GM18505 (cell line): ENCODE measurements around the gene SCAMP2.
A peak's percentile ranks its signal among the peaks of the same experiment; 100 is the strongest.

Experiments used
- ATAC-seq: cut with Tn5 transposase; IDR thresholded peaks from one replicate; pipeline ENCODE4 v1.9.1; 2021; ENCODE audit not compliant: unreplicated experiment
- POLR2A ChIP-seq: IDR thresholded peaks from 4 replicates; pipeline ENCODE4 v1.6.1; 2011; ENCODE audit warnings: borderline replicate concordance; ENCODE audit not compliant: insufficient read depth, insufficient read length; ENCODE audit errors: extremely low read depth

SCAMP2 gene

DNA sequence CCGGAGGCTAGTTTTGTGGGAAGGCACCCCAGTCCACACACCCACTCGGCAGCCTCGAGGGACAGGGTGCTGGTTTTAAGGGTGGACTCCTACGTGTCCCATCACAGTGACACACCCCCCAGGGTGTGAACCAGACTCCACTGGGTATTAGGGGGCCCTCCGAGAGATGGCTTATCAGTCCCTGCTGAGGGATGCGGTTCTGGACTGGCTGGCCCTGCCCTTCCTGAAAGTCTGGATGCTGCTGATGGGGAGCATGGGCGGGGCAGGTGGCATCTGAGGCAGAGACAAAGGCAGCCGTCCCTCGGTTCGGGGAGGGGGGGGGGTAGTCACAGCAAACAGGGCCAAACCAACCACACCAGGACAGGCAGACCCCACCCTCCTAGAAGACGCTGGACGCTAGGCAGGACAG, 29.3 kb downstream of the SCAMP2 start:
- no peak for TF ChIP-seq POLR2A
- no peak for ATAC-seq

- no peak for TF ChIP-seq POLR2A
- no peak for ATAC-seq
Measured at GRCh38 chr15:74843445-74843828, 29.7 kb downstream of the SCAMP2 start.

DNA sequence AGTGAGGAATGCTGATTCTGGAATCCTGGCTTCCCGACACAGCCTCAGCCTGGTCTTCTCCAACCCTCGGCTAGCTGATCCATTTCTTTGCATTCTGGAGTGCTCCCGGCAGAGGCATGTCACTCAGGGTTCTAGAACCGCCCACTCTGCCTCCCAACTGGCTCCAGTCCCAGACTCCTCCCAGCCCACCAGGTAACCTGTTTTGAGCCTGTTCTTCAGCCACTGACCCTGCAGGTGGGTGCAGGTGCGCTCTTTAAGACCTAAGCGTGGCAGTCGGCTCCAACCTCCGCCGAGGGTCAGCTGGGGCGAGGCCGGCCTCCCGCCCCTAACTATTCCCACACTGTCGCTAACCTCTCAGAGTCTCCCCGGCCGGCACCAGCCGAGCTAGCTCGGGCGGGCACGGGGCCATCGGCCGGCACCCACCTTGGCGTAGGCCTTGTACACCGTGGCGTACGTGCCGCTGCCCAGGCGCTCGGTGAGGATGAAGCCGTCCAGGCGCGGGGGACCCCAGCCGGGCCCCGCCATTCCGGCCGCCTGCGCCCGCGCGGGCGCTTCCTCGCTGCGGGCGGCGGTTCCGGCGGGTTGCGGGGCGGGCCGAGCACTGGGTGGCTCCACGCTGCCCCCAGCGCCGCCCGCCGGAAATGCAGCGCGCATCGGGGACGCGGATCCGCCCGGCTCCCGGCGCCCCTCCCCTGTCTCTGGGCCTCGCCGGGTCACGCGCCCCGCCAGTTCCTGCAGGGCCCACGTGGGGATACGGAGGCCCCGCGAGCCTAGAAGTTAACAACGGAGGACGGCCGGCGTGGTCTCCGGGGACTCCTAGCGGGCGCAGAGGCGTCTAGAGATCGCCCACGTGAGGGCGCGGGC, 30.4 kb downstream of the SCAMP2 start, which contains the start of gene ULK3:
Gene ULK3 (minus strand): TSS at position 576 of the 864 bp plus-strand sequence. CDS start 51 bp downstream, at position 525.
- peak; percentile 87 for ATAC-seq

GRCh38 chr15:74841891-74842373, 31.2 kb downstream of the SCAMP2 start:
- no peak for TF ChIP-seq POLR2A
- ATAC-seq, result no peak

More for the DNA sequence above, 30.4 kb downstream of the SCAMP2 start, which contains the start of gene ULK3:
- peak; percentile 57 for TF ChIP-seq POLR2A

DNA sequence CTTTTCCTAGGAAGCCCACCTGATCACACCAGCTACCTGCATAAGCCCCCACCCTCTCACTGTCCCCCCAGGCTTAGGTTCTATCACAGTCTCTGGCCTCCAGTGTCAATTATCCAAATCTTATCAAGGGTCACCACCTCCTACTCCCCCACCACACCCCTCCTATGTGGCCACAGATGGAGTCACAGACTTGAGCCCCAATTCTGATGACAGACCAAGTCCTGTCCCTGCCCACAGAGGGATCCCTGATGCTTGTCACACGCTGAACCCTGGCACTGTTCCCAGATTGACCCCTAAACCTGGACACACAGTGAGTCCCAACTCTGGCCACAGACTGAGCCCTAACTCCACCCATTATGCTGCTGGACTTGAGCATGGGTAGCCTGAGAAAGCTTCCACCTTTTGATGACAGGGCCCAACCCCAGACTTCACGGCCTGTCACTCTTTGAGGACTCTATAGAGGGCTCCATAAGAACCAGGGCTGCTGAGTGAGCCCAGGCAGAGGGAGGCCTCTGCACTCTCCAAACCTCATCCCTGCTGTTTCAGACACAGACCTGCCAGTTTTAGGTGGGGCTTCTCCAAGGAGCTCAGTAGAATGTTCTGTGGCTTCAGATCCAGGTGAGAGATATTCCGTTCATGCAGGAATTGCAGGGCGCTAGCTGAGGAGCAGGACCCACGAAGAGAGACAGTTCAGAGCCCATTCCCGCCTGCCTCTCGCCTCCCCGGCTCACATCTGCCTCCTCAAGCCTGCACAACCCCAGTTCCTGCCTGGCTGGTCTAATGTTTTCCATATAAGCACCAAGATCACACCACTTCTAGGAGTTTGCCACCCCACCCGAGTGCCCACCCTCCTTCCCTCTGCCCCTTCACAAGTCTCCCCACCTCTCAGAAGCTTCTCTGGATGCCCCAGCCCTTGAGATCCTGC, 32.1 kb downstream of the SCAMP2 start:
- ATAC-seq, result no peak

DNA sequence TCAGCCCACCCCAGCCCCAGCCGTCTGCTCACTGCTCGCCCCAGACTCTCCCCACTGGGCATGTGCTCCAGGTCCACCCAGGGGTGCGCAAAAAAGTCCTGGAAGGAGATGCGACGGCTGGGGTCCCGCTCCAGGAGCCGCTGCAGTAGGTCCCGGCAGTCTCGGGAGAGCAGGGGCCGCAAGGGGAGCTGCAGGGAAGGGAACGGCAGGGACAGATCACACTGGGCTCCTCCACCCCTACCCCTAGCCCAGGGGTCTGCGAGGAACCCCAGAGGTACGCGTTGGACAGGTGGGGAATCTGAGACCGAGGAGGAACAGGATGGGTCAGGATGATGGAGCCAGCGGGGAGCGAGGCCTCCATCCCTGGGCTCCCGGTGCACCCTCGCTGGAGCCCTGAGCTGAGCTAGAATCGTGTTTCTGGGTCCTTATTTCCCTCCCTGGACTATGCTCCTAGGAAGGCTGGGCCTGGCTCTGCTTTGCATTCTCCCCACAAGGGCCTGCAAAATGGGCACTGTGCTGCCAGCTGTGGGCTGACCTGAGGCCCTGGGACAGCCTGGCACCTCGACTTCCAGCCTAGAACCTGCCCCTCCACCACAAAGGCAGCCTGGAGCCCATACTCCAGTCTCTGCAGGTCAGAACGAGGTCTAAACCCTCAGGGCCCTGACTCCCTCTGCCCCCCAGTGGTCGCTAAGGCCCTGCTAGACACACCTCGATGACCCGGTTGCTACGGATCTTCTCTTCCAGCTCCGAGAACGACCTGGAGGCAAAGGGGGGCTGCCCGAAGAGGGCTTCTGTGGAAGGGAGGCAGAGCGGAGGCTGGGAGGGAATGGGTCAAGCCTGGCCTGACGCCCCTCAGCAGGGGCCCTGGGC, 33.4 kb downstream of the SCAMP2 start:
- no peak for TF ChIP-seq POLR2A
- no peak for ATAC-seq

More for the DNA sequence above, 32.1 kb downstream of the SCAMP2 start:
- TF ChIP-seq POLR2A, result no peak

DNA sequence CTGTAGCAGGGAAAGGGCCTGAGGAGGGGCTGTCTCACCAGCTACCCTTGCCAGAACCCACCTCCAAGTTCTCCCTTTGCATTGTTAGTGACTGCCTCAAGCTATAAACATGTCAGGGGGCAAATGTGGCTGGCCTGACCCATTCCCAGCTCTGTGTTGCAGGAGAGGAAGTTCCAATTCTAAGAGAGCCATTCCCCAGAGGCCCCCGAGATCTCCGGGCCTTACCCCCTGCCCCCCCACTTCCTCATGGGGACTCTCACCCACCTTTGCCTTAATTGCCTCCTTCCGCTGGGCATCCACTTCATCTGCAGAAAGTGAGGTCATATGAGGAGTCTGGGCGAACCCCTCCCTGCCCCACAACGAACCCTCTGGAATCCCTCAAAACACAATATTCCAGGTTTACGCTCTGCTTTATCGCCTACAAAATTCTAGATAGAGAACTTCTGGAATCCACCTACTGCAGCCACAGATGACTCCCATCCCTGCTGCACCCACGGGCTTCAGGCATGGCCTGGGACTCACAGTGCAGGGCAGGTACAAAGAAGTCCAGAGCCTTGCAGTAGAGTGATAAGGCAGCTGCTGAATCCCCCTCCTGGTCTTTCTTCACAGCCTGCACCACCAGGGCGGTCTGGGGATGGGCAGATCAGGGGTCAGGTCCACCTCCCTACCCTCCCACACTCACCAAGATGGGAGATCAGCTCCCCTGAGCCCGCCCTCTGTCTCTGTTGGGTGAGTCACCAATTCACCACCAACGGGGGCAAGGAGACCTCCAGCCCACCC, 34.2 kb downstream of the SCAMP2 start:
- no peak for TF ChIP-seq POLR2A
- ATAC-seq, result no peak

GRCh38 chr15:74838137-74838516, 35.0 kb downstream of the SCAMP2 start:
- no peak for TF ChIP-seq POLR2A
- ATAC-seq, result no peak

DNA sequence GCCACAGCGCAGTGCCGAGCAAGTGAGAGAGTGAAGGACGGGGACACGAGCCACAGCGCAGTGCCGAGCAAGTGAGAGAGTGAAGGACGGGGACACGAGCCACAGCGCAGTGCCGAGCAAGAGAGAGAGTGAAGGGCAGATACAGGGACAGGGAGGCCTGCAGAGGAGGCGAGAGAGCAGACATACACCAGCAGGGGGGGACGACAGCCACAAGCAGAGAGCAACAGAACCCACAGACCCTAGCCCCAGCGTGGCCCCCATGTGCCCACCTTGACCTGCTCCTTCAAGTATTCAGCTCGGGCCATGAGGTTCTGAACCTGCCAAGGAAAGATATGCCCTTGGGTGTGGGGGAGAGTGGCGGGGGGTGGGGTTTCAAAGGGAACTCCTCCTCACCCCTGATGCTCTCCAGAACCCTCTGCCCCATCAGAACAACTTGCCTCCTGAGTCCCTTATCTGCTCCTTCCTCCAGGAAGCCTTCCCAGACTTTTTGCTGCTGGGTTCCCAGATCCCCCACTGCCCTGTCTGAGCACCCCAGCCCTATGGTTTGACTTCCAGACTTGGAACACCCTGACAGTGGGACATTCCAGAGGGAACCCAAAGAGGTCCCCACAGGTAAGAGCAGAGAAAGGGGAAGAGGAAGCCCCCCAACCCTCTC, 35.6 kb downstream of the SCAMP2 start:
- no peak for TF ChIP-seq POLR2A
- ATAC-seq, result no peak

GRCh38 chr15:74836846-74837245, 36.3 kb downstream of the SCAMP2 start:
- ATAC-seq, result no peak

GRCh38 chr15:74835312-74835823, 37.8 kb downstream of the SCAMP2 start:
- no peak for ATAC-seq
- no peak for TF ChIP-seq POLR2A

More at GRCh38 chr15:74836846-74837245, 36.3 kb downstream of the SCAMP2 start:
- no peak for TF ChIP-seq POLR2A
